Lung microvascular endothelial cell (primary cell): ENCODE measurements around the gene RPS15. TPM values are rescaled to one million over a fixed set of nuclear protein-coding genes. Genes with fewer than 3 reads are reported as not detected.
A peak's percentile ranks its signal among the peaks of the same experiment; 100 is the strongest.

Source experiments
- DNase-seq, 2 donors: peaks; one replicate each; pipeline versions ENCODE4 v3.0.0 to v3.0.0-alpha.2; 2010; ENCODE audit warnings: low read depth in 2 of 2
- total RNA-seq: library from RNA; depleted of rRNA; stranded (reverse); fragments of >200 nt; gene quantifications from 2 replicates; pipeline ENCODE4 v1.2.1, GENCODE V29; 2014

RPS15 gene
- total RNA-seq, result 338 and 383 TPM in 2 replicates

DNA sequence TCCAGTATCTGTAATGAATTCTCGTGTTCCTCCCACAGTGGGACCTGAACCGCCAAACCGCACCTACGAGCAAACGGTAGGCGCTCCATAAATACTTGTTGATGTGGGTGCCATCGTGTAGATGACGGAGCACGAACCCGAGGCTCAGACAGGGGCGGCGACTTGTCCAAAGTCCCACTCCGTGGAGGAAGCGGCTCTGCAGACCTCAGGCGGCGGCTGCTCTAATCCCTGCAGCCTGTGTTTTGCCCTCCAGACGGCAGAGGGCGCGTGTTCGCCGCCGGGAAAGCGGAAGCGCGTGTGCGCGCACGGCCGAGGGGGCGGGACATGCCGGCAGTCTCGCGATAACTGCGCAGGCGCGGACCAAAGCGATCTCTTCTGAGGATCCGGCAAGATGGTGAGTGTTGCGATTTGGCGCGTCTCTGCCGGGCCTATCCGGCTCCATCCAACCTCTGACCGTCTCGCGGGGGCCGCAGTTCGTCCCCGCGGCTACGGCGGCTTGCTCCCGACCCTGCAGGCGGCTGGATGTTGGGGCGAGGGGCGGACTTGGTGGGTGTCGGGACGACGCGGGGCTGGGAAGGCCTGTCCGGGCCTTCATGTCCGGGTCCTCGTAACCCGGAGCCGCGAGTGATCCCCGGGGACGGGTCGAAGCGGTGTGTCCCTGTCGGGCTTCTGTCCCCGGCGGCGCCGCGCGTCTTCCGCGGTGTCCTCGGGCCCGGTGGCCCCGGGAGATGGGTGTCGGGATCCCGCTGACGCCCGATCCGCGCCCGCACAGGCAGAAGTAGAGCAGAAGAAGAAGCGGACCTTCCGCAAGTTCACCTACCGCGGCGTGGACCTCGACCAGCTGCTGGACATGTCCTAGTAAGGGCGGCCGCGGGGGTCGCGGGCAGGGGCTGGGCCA, at the start of gene RPS15:
Gene RPS15, plus strand, starts transcription at position 362 of the 898 bp plus-strand sequence. Its CDS starts 30 bp downstream, at position 392.
- DNase-seq, result peak; percentile 97 to 98

DNA sequence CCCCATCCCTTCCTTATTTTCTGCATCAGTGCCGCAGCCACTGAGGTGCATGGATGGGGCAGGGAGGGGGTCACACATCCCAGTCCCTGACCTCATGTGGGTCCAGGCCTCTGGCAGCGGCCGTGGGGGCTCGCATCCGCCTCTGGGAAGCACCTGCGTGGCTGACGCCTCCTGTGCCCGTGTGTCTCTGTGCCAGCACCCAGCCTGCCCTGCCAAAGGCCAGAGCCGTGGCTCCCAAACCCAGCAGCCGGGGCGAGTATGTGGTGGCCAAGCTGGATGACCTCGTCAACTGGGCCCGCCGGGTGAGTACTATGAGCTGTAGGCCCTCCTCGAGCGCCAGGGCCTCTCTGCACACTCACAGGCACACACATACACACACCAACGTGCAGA, 49.6 kb upstream of the RPS15 start:
- DNase-seq, result no peak

GRCh38 chr19:1389033-1389940, 48.9 kb upstream of the RPS15 start:
- DNase-seq, result no peak

DNA sequence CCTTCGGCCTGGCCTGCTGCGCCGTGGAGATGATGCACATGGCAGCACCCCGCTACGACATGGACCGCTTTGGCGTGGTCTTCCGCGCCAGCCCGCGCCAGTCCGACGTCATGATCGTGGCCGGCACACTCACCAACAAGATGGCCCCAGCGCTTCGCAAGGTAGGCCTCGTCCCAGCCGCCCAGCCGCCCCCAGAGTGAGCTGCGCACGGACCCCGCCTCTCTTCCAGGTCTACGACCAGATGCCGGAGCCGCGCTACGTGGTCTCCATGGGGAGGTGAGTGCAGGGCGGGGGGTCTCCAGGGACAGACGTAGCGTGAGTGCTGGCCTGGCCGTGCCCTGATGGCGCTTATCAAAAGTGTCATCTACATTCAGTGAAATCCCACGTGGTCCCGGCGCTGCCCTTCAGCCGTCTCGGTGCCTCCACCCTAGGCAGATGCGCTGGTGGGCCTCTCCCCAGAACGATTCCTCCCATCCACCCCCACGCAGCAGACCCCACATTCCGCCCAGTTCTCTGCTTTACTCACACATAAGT, 47.2 kb upstream of the RPS15 start:
- DNase-seq, result no peak

DNA sequence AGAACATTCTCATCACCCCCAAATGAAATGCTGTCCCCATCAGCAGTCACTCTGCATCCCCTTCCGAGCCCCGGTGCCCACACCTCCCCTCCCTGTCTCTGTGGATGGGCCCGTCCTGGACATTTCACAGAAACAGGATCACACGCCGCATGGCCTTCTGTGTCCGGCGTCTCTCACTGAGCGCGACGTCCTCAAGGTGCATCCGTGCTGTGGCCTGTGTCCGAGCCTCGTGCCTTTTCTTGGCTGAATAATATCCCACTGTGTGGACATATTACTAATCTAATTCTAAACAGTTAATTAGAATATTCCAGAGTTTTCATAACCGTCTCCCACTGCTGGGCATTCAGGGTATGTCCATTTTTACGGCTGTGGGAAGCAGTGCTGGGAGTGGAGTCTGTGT, 45.8 kb upstream of the RPS15 start:
- DNase-seq, result no peak

GRCh38 chr19:1392939-1393530, 45.2 kb upstream of the RPS15 start:
- DNase-seq, result no peak

DNA sequence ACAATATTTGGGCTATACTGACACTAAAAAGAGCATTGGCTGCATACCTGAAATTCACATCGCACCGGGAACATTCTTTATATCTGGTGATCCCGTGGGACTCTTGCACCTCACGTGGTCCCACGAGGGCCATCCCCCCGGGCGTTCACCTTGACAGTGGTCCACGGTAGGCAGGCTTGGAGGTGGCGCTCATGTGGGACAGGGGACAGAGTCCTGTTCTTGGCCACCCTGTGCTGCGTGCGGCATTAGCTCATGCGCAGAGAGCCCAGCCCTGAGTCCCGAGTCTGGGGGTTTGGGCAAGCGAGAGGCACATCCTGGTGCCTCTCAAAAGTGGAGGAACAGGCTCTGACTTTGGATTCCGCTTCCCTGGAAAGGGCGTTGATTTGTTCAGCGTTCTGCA, 44.4 kb upstream of the RPS15 start:
- DNase-seq, result no peak

GRCh38 chr19:1394252-1395193, 43.7 kb upstream of the RPS15 start:
- DNase-seq, result no peak

- DNase-seq, result no peak
Observed at GRCh38 chr19:1395194-1396018, 42.8 kb upstream of the RPS15 start.

- DNase-seq, result no peak
Observed at GRCh38 chr19:1396019-1396767, 42.0 kb upstream of the RPS15 start.

DNA sequence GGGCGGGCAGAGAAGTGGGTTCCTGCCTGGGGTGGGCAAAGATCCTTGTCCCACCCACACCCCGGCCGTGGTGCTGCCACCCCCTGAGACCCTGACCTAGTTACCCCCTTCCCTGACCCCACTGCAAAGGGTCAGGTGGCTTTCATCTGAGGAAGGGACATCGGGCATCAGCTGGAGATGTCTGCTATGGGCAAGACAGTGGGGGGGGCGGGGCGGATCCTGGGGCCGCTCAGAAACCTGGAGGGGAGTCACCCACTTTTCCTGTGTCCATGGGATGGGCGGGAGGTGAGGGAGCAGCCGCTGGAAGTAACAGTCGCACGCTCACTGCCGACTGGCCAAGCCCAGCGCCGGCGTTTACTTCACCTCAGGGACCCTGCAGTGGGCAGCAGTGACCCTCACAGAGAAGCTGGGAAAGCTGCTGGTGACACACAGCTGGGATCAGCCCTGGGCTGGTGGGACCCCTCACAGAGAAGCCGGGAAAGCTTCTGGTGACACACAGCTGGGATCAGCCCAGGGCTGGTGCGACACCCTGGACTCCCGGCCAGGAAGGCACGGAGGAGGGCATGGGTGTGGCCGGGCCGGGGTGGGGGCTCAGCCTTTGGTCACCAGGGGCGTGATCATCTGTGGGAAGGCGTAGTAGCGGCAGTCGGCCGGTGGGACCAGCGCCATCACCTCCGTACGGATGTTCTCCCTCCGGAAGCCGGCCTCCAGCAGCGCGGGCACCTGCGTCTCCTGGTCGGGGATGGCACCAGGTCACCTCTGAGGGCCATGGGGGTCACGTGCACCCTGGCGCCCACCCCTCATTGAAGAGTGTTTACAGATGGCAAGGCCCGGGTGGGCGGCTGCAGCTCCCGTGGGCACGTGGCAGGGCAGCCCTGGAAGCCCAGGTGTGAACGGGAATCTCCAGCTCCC, 41.2 kb upstream of the RPS15 start:
- DNase-seq, result no peak

DNA sequence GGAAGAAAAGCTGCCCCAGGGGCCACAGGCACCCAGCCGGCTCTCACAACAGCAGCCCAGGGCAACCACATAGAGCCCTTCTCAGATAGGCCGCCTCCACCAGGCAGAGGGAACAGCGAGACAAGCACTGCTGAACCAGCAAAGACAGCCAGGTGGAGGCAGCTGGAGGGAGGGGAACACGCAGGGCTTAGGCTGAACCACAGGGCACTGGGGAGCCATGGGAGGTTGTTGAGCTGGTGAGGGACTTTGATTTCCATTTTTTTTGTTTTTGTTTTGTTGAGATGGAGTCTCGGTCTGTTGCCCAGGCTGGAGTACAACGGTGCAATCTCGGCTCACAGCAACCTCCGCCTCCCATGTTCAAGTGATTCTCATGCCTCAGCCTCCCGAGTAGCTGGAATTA, 40.4 kb upstream of the RPS15 start:
- no peak for DNase-seq

DNA sequence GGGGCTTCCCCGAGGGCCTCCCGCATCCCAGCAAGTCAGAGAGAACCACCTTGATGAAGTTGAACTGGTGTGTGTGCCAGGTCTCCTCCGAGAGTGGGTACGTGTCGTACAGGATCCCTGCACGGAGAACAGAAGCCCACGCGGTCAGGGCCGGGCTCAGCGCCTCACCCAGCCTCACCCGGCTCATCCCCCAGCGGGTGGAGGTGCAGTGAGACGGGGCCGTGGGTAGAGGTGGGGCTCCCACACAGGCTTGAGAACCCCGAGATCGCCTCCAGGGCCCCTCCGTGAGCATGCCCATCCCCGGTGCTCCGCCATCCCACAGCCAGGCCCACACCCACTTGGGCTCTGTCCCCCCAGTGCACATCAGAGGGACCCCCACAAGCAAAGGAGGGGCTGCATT, 39.1 kb upstream of the RPS15 start:
- DNase-seq, result no peak

DNA sequence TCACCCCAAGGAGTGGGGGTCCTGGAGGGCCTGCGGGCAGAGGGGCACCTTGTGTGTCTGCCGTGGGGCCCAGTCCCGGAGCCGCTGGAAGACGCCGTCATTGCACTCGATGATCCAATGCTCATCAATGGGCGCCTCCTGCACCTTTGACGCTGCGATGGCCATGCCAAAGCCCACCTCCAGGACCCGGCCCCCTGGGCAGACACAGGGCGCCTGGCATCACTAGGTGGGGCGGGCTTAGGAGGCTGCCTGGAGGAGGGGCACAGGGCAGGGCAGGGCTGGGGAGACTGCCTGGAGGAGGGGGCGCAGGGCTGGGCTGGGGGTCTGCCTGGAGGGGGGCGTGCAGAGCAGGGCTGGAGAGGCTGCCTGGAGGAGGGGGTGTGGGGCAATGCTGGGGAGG, 38.5 kb upstream of the RPS15 start:
- no peak for DNase-seq

DNA sequence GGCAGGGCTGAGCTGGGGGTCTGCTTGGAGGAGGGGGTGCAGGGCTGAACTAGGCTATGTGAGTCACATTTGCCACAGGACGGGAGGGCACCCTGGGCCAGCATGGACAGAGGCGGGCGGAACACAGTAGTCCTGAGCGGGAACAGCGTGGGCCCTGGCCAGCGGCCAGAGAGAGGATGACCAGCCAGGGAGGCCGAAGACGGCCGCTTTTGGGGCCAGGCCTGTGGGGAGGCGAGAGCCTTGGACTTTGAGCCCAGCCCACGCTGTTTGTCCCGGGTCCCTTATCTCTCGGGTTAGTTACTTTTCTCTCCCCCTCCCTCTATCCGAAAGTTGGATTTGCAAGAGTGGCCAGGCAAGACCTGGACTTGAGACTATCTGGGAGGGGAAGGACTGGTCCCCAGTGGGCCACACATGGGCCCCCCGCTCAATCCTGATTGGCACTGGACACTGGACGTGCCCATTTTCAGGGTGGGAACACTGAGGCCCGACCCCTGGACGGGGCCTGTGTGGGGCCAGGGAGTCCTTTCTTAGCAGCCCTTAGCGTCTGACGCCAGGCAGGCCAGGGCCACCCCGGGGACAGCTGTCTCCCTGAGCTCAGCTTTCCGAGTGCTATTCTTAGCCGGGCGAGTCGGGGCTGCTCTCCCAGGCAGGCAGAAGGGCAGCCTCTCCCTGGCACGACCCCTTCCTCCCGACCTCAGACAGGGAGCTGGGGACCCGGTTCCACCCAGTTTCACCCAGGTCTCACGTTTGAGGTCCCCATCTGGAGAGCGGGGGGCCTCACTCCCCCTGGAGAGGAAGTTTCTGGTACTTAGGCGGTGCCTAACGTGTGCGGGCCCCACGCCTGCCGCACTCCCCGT, 37.7 kb upstream of the RPS15 start:
- DNase-seq, result peak in 1 of 2 donors; percentile 59

DNA sequence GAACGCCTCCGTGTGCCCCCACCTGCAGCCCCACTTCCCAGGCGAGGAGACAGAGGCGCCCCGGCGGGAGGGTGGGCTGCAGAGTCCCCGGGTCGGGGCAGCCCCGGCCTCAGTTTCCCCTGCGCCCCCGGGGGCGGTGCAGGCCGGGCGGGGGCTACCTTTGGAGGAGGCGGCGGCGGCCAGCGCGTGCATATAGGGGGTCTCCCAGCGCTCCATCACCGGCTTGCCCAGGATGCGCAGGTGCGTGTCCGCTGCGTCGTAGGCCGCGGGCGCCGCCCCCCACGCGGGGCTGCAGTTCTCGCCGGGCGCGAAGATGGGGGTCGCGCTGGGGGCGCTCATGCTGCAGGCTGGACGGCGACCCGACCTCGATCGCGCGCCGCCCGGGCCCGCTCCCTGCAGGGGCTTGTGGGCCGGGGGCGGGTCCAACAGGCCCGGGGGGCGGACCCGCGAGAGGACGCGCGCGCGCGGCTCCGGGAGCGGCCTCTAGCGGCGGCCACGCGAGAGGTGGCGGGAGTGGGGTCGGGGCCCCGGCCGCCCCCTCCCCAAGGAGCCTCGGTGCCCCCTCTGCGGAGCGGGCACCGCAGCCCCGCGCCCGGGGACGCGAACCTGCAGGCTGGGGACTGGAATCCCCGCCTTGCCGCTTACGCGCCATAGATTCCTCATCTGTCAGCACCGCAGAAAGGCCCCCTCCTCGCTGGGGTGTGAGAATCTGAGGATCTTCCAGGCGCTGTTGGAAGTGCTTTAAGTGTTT, 36.9 kb upstream of the RPS15 start, which contains the start of gene GAMT:
Gene GAMT, minus strand, starts transcription at position 405 of the 751 bp plus-strand sequence. Its CDS starts 66 bp downstream, at position 339.
- DNase-seq, result peak in 1 of 2 donors; percentile 62
